Fibroblast of pulmonary artery (primary cell): ENCODE measurements around the gene MMP11.
"Not testable (repeated sequence)": the region's sequence is repeated elsewhere in the genome, so short reads cannot be mapped to it uniquely, and the experiment has no call there.

Experiments
- DNase-seq: peaks from one replicate; pipeline ENCODE4 v3.0.0-alpha.2; 2010; ENCODE audit warnings: low read depth
- H3K4me3 ChIP-seq: replicated peaks from 2 replicates; pipeline ENCODE4 v1.5.1; 2011; ENCODE audit warnings: low read depth, mild to moderate bottlenecking, control low read depth, low read length, moderate library complexity
- CTCF ChIP-seq: IDR thresholded peaks from 2 replicates; pipeline ENCODE4 v1.5.1; 2011; ENCODE audit warnings: mild to moderate bottlenecking, control low read depth, low read length, inconsistent platforms; ENCODE audit errors: missing control alignments

The MMP11 gene, protein sequence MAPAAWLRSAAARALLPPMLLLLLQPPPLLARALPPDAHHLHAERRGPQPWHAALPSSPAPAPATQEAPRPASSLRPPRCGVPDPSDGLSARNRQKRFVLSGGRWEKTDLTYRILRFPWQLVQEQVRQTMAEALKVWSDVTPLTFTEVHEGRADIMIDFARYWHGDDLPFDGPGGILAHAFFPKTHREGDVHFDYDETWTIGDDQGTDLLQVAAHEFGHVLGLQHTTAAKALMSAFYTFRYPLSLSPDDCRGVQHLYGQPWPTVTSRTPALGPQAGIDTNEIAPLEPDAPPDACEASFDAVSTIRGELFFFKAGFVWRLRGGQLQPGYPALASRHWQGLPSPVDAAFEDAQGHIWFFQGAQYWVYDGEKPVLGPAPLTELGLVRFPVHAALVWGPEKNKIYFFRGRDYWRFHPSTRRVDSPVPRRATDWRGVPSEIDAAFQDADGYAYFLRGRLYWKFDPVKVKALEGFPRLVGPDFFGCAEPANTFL

DNA sequence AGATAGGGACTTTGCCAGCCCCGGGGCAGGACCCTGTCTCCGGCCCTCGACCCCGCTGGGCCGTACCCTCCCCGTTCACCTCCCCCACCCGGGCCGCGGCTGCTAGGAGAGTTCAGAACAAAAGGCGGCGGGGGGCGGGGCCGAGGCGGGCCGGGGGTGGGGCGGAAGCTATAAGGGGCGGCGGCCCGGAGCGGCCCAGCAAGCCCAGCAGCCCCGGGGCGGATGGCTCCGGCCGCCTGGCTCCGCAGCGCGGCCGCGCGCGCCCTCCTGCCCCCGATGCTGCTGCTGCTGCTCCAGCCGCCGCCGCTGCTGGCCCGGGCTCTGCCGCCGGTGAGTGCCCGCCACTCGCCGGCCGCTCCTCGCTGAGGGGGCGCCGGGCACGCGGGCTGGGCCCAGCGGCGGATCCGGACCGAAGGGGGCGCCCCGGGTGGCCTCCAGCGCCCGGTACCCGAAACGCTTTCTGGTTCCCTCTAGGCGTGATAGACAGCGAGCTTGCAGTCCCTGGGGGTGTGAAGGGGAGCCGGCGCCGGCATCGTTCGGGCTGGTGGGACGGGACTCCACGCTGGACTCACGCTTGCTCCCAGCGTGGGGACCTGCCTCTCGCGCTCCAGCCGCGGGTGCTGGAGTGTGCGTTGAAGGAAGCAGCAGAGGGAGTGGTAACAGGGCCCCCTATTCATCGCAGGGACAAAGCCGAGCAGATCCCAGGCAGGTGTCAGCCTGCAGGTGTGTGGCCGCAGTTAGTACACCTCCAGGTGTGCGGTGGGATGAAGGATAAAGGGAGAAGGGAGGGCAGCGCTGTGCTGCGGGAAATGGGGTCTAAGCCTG lies at the start of gene MMP11:
TSS of gene MMP11 (plus strand) at position 201 of the 825 bp plus-strand sequence. CDS start at position 223, 22 bp downstream.
- TF ChIP-seq CTCF: no peak
- DNase-seq: no peak
- peak within 1 kb of the TSS; percentile 42 for H3K4me3 ChIP-seq

DNA sequence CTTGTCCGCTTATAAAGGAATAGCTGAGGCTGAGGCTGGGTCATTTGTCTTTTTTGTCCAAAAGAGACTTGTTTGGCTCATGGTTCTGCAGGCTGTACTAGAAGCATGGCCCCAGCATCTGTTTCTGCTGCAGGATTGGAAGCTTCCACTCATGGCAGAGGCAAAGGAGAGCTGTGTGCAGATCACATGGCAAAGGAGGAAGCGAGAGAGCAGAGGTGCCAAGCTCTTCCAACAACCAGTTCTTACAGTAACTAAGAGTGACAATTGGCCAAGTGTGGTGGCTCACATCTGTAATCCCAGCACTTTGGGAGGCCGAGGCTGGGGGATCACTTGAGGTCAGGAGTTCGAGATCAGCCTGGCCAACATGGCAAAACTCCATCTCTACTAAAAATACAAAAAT lies 44.5 kb upstream of the MMP11 start:
- DNase-seq, H3K4me3 ChIP-seq: not testable (repeated sequence)

- TF ChIP-seq CTCF: no peak
- H3K4me3 ChIP-seq: no peak overlapping the region
- DNase-seq: no peak
Measured at GRCh38 chr22:23737696-23738095, 35.0 kb upstream of the MMP11 start.

- DNase-seq: no peak
- H3K4me3 ChIP-seq: no peak overlapping the region
- TF ChIP-seq CTCF: no peak
Measured at GRCh38 chr22:23742505-23743264, 30.0 kb upstream of the MMP11 start.

- no peak for DNase-seq
- H3K4me3 ChIP-seq: no peak overlapping the region
- TF ChIP-seq CTCF: no peak
Measured at GRCh38 chr22:23743303-23743705, 29.3 kb upstream of the MMP11 start.

- no peak overlapping the region for H3K4me3 ChIP-seq
- TF ChIP-seq CTCF: no peak
- no peak for DNase-seq
Measured at GRCh38 chr22:23744001-23744400, 28.6 kb upstream of the MMP11 start.

- TF ChIP-seq CTCF: no peak
- no peak for DNase-seq
- H3K4me3 ChIP-seq: no peak overlapping the region
Measured at GRCh38 chr22:23744485-23744884, 28.2 kb upstream of the MMP11 start.
